Esophagus squamous epithelium (tissue), 5 donors: ENCODE data around the gene ULBP3. TPM values are rescaled to one million over a fixed set of nuclear protein-coding genes. Genes with fewer than 3 reads are reported as not detected.
"Not testable (repeated sequence)": the region's sequence is repeated elsewhere in the genome, so short reads cannot be mapped to it uniquely, and the experiment has no call there.

ENCODE experiments used
- DNase-seq: peaks from one replicate; lab custom pipeline; 2025; lab: John Stamatoyannopoulos, UW
- H3K27ac ChIP-seq, 4 donors: fragments of 200-600 bp; sonication (generic); one replicate each; pipeline ENCODE4 v1.5.1; 2016 to 2019; ENCODE audit warnings: mild to moderate bottlenecking in 1 of 4
- H3K27me3 ChIP-seq, 4 donors: fragments of 200-600 bp; sonication (generic); 1 replicate in 3 of 4; 2 replicates in 1 of 4; pipeline versions ENCODE4 v1.5.1 to v1.6.0; 2017 to 2021; ENCODE audit warnings: antibody characterized with exemption in 1 of 4
- H3K36me3 ChIP-seq, 3 donors: fragments of 200-600 bp; sonication (generic); one replicate each; pipeline ENCODE4 v1.5.1; 2016 to 2019
- H3K4me1 ChIP-seq, 3 donors: fragments of 200-600 bp; sonication (generic); one replicate each; pipeline ENCODE4 v1.5.1; 2017 to 2019
- H3K4me3 ChIP-seq, 4 donors: fragments of 200-600 bp; sonication (generic); 1 replicate in 3 of 4; 2 replicates in 1 of 4; pipeline ENCODE4 v1.5.1; 2016 to 2019; ENCODE audit warnings: mild to moderate bottlenecking in 2 of 4, moderate library complexity in 1 of 4
- H3K9me3 ChIP-seq, 3 donors: fragments of 200-600 bp; sonication (generic); one replicate each; pipeline ENCODE4 v1.5.1; 2016 to 2019
- POLR2A ChIP-seq, 4 donors: fragments of 450-650 bp; IDR thresholded peaks; one replicate each; pipeline ENCODE4 v1.6.1; 2017; ENCODE audit warnings: antibody characterized with exemption in 4 of 4, mild to moderate bottlenecking in 4 of 4, moderate library complexity in 3 of 4
- WGBS, 2 donors: methylation state at CpG; one replicate each; pipeline ENCODE4 v1.1.5; 2018; 5-methylcytosine and 5-hydroxymethylcytosine counted together
- intact Hi-C: fragments of 100-400 bp; cut with DNase I; formaldehyde crosslinking; loops from one replicate; pipeline ENCODE4 v1.15.0; 2022
- total RNA-seq, 4 donors: library from RNA; depleted of rRNA; stranded (reverse); fragments of >200 nt; gene quantifications; one replicate each; pipeline ENCODE4 v1.1.0, GENCODE V29; 2016
- TF ChIP-seq, protein P1 (sequence below), 6 experiments: fragments of 450-650 bp in 4 of 6; fragments of 200-600 bp in 2 of 6; sonication (generic) in 2 of 6; IDR thresholded peaks; one replicate each; pipeline ENCODE4 v1.5.1; 2016 to 2019; ENCODE audit warnings: antibody characterized with exemption in 6 of 6, mild to moderate bottlenecking in 4 of 6, moderate library complexity in 4 of 6
- donor health status: DM: yes; HTN: yes; CAD: no.

The ULBP3 gene
- total RNA-seq, 4 donors from 2014 or later, result 2.1 to 5.0 (median 3.3) TPM

DNA sequence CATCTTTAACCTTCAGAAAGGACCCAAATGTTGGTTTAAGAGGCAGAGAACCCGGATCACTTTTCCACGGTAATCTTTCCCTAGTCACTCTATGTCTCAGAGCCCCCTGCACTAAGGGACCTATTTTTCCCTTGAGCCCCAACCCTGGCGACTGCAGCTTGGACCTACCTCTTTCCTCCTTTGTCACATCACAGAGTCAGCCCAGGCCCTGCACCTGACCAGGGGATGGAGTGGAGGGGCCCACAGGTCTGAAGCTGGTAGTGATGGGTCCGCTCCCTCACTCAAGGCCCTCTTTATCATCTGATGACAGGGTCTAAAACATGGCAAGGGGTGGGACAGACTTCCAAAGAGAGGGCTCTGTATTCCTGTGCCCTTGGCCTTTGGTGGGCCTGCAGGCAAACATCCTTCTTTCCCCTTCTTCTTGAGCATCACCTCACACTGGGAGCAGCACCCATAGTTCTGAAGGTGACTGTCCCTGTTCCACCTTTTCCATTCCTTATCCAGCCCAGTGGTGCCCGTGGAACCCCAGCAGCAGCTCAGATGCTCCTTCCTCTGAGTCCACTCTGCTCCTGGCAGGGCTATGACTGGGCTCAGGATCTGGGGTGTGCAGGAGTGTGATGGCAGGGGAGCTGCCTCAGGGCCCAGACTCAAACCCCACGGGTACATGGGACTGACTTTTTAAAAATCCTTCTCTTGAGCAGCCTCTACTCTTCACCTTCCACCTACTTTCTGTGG is 49.9 kb downstream of the ULBP3 start:
- no peaks in the 10 kb centered on the region for H3K9me3 ChIP-seq
- H3K4me3 ChIP-seq, result no peak overlapping the region
- intact Hi-C loops, result loop anchor here (5.0 kb wide), 1 partner anchor 82 kb away; no protein-coding TSS in a partner anchor
- peaks cover 3 to 53% (median 14%) of the 10 kb centered on the region in 4 donors for H3K27me3 ChIP-seq
- peaks cover 6 to 27% (median 9%) of the 10 kb centered on the region in 3 donors for H3K4me1 ChIP-seq
- 63 to 64% methylated on average over 5 of the region's 6 CpGs for WGBS, 2 donors
- no peaks in the 10 kb centered on the region for H3K36me3 ChIP-seq
- H3K27ac ChIP-seq, result no peak overlapping the region
- TF ChIP-seq, protein P1, sequence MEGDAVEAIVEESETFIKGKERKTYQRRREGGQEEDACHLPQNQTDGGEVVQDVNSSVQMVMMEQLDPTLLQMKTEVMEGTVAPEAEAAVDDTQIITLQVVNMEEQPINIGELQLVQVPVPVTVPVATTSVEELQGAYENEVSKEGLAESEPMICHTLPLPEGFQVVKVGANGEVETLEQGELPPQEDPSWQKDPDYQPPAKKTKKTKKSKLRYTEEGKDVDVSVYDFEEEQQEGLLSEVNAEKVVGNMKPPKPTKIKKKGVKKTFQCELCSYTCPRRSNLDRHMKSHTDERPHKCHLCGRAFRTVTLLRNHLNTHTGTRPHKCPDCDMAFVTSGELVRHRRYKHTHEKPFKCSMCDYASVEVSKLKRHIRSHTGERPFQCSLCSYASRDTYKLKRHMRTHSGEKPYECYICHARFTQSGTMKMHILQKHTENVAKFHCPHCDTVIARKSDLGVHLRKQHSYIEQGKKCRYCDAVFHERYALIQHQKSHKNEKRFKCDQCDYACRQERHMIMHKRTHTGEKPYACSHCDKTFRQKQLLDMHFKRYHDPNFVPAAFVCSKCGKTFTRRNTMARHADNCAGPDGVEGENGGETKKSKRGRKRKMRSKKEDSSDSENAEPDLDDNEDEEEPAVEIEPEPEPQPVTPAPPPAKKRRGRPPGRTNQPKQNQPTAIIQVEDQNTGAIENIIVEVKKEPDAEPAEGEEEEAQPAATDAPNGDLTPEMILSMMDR (IDR thresholded peaks at IDR 0.05), result no peak
- no peak for TF ChIP-seq POLR2A (IDR thresholded peaks at IDR 0.05)
- DNase-seq, result no peak

DNA sequence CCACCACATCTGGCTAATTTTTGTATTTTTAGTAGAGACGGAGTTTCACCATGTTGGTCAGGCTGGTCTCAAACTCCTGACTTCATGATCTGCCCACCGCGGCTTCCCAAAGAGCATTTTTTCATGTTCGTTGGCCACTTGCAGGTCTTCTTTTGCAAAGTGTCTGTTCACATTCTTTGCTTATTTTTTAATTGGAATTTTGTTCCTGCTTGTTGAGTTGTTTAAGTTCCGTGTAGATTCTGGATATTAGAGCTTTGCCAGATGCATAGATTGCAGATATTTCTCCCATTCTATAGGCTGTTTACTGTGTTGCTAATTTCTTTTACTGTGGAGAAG is 51.8 kb downstream of the ULBP3 start:
- not testable (repeated sequence) for H3K36me3 ChIP-seq, H3K27ac ChIP-seq, H3K4me3 ChIP-seq, DNase-seq, H3K9me3 ChIP-seq
- WGBS, 2 donors, result 5 to 7% methylated on average over 5 of the region's 5 CpGs
- H3K4me1 ChIP-seq, result peaks cover 6 to 27% (median 9%) of the 10 kb centered on the region in 3 donors
- H3K27me3 ChIP-seq, result peaks cover 3 to 67% (median 14%) of the 10 kb centered on the region in 4 donors
- intact Hi-C loops, result loop anchor here (5.0 kb wide), 1 partner anchor 80 kb away; no protein-coding TSS in a partner anchor
- TF ChIP-seq, protein P1 (IDR thresholded peaks at IDR 0.05), result peak in 1 of 6 experiments; percentile 2

DNA sequence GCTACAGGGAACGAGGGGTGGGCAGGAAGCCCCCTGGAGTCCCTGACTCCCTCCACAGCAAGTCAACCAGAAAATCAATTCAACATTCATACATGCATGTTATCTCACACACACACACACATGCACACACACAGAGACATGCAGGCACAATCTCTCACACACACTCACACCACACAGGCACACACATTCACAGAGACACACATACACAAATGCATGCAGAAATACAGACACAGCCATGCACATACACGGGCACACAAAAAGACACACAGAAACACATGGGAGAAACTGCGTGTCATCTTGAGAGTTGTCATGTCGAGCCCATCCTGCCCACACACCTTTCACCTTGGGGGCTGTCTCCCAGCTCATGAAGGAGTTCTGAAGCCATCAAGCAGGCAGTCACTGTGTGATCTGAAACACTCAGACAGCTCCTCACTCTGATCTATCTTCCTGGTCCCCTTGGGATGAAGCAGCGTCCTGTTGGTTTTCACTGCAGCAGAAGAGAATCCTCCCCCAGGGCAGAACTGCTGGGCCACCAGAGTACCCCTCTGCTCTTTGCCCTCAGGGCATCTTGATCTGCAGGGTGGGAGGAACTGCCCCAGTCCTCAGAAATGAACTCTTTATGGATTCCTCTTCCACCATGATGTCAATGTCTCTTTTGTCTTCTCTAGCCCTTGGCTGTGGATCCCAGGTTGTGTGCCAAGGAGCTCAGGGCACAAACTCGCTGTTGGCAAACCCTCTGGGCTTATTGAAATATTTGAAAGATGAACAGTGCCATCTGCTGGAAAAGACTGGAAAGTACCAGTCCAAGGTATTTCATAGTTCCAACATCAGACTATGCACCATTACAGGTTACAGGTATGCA is 52.4 kb downstream of the ULBP3 start:
- peaks cover 6 to 27% (median 9%) of the 10 kb centered on the region in 3 donors for H3K4me1 ChIP-seq
- no peaks in the 10 kb centered on the region for H3K9me3 ChIP-seq
- DNase-seq, result no peak
- H3K27ac ChIP-seq, result no peak overlapping the region
- 25 to 38% methylated on average over 5 to 6 of the region's 6 CpGs for WGBS, 2 donors
- peaks cover 3 to 73% (median 14%) of the 10 kb centered on the region in 4 donors for H3K27me3 ChIP-seq
- TF ChIP-seq, protein P1 (IDR thresholded peaks at IDR 0.05), result peak; percentile 64 to 80 (median 76)
- TF ChIP-seq POLR2A (IDR thresholded peaks at IDR 0.05), result no peak
- intact Hi-C loops, result loop anchor here (5.0 kb wide), 1 partner anchor 79 kb away; no protein-coding TSS in a partner anchor
- no peaks in the 10 kb centered on the region for H3K36me3 ChIP-seq
- no peak overlapping the region for H3K4me3 ChIP-seq

DNA sequence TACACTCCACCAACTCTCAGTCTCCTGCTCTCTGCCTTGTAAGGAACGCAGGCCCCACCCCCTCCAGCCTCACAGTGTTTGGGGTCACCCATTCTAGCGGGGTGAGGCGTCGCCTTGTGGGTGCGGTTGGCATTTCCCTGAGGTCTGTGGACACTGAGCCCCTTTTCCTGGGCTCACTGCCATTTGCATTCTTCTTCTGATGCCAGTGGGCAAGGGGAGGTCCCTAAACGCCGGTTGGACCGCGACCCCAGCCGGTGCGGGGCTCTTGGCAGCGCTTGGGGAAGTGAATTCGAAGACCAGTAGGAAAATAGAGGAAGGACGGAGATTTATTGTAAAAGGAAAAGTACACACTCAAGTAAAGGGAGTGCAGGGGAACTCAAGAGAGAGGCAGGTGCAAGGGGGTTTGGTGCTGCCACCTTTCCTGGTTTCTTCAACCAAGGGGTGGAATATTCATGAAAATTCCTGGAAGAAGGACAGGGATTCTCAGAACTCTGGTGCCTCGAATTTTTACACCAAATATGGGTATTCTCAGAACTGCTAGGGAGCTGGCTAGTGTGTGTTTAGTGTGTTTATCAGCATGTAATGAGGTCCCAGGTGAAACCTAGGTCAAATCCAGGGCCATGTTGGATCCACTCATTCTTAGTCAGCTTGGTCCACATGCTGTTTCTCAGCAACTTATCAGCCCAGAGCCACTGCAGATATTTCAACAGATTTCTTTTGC is 53.5 kb downstream of the ULBP3 start:
- WGBS, 2 donors, result 6 to 7% methylated on average over 10 to 13 of the region's 15 CpGs
- H3K36me3 ChIP-seq, DNase-seq, H3K9me3 ChIP-seq, H3K27ac ChIP-seq: not testable (repeated sequence)
- intact Hi-C loops, result loop anchor here (5.0 kb wide), 1 partner anchor 78 kb away; no protein-coding TSS in a partner anchor
- Histone ChIP-seq H3K27me3 (peaks cover 3 to 84% (median 14%) of the 10 kb centered on the region in 4 donors), H3K4me1 (peaks cover 6 to 27% (median 9%) of the 10 kb centered on the region in 3 donors), H3K4me3 (peak overlapping the region in 1 of 4 donors; percentile 23)

DNA sequence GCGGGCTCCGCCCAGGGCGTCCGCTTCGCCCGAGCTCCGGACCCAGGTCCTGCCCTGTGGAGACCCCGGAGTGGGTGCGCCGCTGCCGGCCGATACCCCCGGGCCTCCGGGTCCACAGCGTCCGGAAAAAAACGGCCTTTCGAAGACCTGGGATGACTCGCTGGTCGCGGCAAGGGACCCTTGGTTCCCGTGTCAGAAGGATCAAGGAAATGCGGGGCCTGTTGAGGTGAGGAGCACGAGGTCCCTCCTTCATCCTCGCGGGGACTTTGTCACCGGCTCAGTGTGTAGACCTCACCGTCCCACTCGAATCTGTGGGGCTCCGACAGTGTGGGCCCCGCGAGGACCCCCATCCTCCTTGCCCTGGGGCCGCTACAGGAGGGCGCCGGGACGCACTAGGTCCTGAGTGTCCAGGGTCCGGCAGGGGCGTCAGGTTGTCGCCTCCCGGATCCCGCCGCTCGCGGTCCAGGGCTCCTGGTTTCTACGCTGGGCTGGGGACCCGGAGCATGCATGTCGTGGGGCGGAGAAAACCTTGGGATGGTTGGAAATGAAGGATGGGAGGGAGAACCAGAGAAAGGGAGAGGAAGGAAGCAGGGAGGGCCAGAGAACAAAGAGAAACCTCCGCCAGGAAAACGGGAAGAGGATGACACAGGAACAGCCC is 54.2 kb downstream of the ULBP3 start:
- H3K9me3 ChIP-seq, H3K36me3 ChIP-seq, DNase-seq, H3K27ac ChIP-seq: not testable (repeated sequence)
- WGBS, 2 donors, result 0% methylated on average over 2 of the region's 50 CpGs; no CpG with 5 or more reads in 1 of the 2 donors
- intact Hi-C loops, result loop anchor here (5.0 kb wide), 1 partner anchor 77 kb away; no protein-coding TSS in a partner anchor
- peaks cover 3 to 91% (median 14%) of the 10 kb centered on the region in 4 donors for H3K27me3 ChIP-seq
- H3K4me3 ChIP-seq, result peak overlapping the region in 1 of 4 donors; percentile 23
- peaks cover 6 to 27% (median 9%) of the 10 kb centered on the region in 3 donors for H3K4me1 ChIP-seq

DNA sequence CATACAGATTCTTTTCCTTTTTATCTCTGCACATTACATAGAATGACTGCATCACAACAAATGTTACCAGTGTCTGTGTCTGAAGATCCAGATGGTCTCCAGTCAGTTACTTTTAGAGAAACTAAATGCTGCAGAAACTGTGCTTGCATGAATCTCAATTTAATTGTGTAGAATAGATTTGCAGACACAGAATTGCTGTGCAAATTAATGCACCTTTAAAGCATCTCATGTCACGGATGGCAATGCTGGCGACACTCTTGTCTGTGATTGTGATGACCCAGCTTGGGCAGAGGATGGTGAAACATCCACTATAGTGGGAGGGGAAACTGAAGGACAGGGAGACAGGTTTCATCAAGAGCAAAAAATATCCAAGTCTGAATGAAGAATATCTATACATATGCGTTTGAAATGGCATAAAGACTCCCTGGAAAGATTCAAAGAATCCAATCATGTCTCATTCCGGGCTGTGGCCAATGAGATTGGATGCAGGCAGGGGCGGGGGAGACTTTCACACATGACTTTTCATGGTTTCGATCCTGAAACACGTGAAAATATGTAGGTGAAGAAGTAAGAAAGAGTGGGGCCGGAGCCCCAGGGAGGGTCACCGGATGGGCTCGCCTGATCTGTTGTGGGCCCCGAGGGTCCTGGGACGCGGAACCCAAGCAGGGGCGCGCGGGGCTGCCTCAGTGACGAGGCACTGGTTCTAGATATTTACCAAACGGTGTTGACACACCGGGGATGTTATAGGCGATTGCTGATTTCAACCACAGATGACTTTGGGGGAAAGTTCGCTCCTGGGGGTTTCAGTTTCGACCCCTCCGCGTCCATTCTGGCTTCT is 54.9 kb downstream of the ULBP3 start:
- H3K4me1 ChIP-seq, result peaks cover 6 to 22% (median 9%) of the 10 kb centered on the region in 3 donors
- H3K4me3 ChIP-seq, result peak overlapping the region in 1 of 4 donors; percentile 21
- H3K27ac ChIP-seq, H3K36me3 ChIP-seq, H3K9me3 ChIP-seq, DNase-seq, intact Hi-C loops: not testable (repeated sequence)
- WGBS, 2 donors, result 17 to 25% methylated on average over 7 to 8 of the region's 24 CpGs
- H3K27me3 ChIP-seq, result peaks cover 3 to 96% (median 14%) of the 10 kb centered on the region in 4 donors

DNA sequence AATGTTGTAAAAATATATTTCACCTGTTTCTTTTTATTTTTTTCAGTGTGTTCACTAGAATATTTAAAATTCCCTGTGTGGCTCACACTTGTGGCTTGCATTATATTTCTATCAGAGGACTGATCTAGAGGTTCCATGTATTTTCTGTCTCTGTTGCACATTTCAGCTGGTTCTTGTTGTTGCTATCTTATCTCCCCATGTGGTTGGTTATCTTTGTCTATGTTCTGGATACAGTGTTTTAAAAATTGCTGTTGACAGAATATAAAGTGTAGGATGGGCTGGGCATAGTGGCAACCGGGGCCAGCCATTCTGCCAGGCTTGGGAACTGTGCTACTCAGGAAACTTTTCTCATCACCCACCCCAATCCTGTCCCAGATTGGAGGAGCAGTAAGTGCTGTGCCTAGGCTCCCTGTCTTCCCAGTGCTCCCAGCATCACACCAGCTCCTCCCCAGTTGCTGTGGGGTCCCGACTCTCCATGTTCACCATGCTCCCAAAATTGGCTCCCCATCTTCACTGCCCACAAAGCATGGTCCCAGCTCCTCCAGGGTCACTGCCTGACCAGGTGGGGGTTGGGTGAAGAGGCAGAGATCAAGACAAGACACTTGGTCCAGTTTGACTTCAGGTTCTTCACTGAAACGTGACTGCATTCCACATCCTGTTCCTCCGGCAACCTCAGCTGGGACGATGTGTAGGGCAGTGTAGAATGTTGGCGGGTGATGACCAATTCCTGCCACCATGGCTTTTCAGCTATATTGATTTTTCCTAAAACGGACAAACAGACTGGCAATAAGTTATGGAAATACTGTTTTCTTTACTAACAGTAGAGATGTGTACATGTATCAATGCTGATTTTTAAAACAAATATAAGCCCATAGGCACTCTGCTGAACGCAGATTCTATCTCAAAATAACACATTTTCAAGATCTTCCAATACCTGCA is 55.8 kb downstream of the ULBP3 start:
- DNase-seq, intact Hi-C loops, H3K36me3 ChIP-seq, H3K27ac ChIP-seq, H3K9me3 ChIP-seq, H3K4me3 ChIP-seq: not testable (repeated sequence)
- Histone ChIP-seq H3K4me1 (peaks cover 6 to 27% (median 9%) of the 10 kb centered on the region in 3 donors), H3K27me3 (peaks cover 3 to 96% (median 17%) of the 10 kb centered on the region in 4 donors)
- WGBS, 2 donors, result 38 to 51% methylated on average over 6 to 8 of the region's 8 CpGs
